Stimulated activated CD4-positive, alpha-beta T cell treated with anti-CD3 and anti-CD28 coated beads, Interleukin-2, amount 100 ng/mL, for 4 hours (primary cell): Measurements from ENCODE around the gene NSG2.

ENCODE experiments used
- DNase-seq: peaks from one replicate; pipeline ENCODE4 v3.0.0-alpha.2; 2020; ENCODE audit warnings: low read depth

Gene NSG2

DNA sequence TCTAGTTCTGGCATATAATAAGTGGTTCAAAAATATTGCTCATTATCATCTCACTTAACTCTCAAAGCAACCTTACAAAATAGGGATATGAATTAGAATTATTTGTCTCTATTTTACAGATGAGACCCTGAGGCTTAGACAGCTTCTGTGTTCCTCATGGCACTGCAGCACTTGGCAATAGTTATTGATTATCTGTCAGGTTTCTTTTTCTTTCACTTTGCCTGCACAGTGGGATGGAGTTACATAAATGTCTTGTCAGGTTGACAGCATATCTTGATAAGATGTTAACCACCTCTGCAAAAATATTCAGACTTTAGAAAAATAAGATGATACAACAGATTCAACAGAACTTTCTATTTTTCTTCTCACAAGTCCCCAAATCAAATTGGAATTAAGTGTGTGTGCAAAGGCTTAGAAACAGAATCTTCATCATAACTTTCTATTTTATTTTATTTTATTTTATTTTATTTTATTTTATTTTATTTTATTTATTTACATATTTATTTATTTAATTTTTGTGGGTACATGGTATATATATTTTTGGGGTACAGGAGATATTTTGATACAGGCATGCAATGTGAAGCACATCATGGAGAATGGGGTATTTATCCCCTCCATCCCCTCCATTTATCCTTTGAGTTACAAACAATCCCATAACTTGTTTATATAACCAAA lies 17.7 kb downstream of the NSG2 start:
- DNase-seq, result no peak

DNA sequence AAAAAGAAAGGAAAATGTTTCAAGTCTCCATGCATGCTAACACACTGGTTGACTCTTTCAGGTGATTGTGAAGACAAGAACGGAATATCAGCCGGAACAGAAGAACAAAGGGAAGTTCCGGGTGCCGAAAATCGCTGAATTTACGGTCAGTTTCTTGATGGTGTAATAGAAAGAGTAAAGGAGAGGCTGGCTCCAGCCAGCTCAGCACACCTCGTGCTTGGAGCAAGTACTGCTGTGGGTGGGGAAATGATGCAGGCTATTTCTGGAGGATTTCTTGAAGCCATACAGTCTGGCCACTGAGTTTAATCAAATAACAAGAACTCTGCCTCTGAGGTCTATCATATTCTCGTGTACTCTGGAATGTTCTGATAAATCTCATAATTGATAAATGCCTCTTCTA lies 18.7 kb downstream of the NSG2 start:
- no peak for DNase-seq

DNA sequence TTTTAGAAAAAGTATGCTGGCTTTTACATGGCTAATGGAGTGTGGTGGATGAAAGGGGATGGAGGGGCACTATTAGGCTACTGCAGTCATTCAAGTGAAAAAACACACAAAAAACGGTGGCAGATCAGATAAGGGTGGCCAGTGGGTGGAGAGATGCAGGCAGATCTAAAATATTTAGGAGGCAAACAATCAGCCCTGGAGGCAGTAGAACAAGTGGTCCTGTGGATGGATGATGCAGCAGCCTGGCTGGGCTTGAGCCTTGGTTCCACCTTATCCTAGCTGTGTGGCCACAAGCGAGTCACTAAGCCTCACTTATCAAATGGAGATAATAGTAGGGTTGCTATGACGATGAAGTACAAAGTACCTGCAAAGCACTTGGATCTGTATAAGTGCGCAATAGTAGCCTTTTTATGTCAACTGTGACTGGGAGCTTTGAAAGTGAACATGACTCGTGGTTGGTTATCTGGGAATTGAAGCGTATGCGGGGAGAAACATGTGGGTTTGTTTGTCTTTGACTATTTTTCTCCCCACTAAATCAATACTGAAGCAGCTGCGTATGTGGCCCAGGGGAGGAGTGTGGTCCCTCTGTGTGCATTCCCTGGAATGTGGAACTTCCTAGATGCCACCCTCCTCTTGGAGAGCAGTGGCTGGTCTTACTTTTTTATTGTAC lies 20.2 kb downstream of the NSG2 start:
- DNase-seq, result no peak

DNA sequence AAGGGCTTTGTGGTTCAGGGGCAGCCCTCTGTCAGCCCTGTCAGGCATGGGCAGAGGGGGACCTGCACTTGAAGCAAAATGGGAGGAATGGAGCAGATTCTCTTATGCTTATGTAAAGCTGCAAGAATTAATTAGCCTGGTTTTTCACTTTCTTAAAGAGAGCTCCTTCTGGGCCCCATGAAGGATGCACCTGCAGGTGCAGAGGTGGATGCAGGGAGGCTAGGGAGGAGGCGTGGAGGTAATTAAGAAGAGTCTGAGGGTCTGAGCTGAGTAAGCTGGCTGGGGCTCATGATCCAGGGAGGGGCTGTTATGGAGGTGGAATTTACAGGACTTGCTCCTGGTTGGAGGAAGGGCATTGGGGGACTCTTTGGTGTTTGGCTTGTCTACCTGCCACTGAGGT lies 22.0 kb downstream of the NSG2 start:
- DNase-seq, result no peak

DNA sequence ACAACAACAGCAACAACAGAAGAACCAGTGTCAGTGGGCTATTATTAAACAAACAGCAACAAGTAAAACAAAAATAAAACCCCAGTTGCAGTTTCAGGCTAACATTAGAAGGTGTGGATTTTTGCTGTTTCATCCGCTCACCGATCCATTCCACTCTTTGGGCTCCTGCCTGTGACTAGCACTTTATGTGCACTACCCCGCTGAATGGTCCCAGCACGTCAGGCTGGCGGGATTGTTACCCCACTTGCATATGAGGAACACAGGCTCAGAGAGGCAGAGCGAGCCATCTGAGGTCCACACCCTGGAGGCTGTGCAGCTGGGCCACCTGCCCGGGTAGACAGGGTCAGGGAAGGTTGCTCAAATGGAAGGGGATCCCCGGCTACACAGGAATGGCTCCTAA lies 26.0 kb downstream of the NSG2 start:
- no peak for DNase-seq

DNA sequence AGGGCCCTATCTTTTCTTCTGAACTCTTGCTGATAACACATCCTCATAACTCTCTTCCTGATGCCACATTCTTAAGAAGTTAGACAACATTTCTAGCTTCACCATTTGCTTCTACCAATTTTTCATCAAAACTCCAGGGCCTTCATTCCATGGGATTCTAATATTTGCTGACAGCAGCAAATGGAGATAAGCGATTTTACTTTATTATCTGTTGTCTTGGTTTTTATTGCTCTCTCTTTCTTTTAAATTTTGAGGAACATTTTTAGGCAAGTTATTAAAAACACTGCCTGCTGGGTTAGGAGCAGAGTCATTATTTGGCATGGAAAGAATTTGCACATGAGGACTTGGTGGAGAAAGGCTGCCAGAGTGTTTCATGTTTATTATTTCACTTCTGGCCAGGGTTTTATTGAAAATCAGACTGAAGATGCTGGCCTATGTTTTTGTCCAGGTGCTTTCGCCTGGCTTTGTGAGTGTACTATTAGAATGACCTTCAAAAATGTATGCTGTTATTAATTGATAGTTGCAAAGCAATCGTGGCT lies 27.7 kb downstream of the NSG2 start:
- DNase-seq, result no peak

DNA sequence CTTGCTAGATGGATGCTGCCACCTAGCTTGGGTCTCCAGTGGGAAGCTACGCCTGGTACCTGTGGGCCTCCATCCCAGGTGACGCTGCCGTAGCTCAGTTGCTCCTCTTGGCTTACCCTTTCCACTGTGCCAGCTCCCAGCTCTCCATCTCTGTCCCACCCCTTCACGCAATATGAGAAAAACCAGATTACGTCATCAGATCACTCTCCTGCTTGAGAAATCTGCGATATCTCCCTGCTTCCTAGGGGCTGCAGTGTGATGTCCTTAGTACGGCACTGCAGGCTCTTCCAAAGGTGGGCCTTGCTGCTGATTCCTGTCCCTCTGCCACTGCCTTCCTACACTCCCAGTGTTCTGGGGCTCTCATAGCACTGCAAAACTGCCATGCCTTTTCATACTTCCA lies 28.9 kb downstream of the NSG2 start:
- DNase-seq, result no peak

DNA sequence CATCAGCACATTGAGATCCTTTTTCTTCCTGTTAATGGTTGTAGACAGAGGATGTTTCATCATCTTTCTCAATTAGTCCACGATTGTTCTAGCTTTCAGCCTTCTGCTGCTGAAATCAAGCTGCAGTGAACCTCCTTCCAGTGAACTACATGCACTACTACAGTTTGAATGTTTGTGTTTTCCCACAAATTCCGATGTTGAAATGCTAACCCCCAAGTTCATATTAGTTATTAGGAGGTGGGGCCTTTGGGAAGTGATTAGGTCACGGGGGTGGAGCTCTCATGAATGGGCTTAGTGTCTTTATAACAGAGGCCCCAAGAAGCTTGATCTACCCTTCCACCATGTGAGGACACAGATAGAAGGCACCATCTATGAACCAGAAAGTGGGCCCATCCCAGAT lies 32.9 kb downstream of the NSG2 start:
- no peak for DNase-seq

DNA sequence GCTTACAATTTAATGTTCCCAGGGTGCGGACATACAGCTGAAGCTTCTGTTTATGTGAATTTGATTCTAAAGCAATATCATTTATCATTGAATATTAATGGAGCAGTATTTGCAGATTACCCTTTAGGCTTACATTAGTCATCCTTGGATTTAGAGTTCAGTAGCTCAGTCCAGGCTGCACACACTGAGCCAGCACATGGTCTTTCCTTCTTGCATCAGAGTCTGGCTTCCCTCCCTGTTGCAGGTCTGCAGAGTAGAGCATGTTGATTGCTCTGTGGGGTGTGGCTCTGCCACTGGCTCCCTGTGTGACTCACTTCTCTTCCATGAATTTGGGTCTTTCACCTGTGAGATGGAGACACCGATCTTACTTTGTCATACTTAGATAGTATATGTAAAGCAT lies 36.8 kb downstream of the NSG2 start:
- no peak for DNase-seq

DNA sequence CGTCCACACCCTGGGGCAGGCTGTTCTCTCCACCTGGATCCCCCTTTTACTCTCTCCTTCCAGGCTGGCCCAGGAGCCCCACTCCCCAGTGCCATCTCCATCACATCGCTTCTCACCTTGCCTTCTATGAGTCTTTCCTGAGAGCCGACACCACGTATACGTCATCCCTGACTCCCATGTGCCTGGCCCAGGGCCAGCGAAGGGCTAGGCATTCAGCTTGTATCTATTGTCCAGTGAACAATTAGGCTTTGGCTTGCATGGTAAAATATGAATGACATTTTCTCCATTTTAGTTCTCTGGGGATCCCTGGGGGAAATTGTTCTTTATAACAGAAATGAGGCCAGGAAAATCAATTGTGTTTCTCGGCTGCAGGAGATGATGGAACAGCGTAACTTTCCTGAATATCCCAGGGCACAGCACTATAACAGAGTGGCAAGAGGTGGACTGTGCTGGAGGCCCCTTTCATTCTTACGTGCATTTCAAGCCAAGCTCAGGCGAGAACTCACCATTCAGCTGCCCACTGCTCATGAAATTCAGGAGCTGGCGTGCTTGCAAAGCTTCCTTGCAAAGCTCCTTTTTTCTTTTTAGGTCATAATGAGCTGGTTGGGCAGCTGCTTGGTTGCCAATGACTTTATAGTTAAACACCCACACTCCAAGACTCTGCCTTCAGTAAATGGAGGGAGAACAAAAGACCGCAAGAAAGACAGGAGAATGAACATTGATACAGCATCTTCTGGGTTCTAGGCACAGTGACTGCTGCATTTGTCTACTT lies 37.7 kb downstream of the NSG2 start:
- no peak for DNase-seq

DNA sequence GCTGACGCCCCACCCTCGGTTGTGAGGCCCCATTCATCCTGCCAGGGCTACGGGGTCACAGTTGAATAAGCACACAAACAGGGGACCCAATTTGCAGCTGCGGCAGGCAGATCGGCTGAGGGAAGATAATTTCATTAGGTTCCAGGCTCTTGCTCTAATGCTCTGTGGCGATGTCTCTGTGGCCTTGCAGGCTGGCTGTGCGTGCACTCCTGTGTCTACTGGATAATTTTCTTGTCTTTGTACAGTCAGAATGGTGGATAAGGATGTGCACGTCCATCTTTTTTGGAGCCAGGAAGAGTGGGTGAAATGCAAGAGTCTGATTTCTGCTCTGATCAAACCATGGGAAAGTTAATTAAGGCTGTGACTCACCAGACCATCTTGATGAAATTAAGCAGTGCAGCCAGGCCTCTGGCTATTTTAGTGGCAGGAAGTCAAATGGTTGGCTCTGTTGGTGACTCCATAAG lies 39.2 kb downstream of the NSG2 start:
- no peak for DNase-seq

DNA sequence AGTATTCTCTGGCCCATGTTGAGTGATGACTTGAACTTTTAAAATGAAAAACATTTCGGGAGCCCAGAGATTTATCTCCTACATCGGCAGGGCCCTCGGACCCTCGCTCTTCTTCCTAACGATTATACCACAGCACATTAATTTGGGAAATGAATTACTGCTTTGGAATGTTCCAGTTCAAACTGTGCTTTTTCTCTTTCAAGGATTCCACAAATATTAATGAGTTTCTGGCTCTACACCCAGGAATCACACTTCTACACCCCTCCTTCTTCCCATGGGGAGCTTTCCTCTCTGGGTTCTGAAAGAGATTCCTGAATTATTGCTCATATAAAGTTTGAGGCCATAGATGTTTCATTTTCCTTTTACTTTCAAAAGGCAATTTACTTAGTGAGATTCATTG lies 41.2 kb downstream of the NSG2 start:
- no peak for DNase-seq

DNA sequence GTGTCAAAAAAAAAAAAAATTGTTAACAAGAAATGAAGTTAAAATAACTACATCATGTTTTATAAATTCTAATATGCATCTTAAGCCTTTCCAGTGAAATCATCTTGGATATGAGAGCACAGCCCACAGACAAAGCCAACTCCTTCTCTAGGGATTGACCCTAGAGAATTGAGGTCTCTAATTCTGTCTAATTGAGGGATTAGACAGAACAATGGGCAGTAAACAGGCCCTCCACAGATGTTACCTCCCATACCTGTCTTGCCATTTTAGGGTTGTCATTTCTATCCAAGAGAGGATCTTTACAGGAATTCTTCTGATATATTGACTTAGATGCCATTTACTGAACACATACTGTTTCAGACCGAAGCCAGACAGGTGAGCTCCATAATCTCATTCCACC lies 42.3 kb downstream of the NSG2 start:
- no peak for DNase-seq

DNA sequence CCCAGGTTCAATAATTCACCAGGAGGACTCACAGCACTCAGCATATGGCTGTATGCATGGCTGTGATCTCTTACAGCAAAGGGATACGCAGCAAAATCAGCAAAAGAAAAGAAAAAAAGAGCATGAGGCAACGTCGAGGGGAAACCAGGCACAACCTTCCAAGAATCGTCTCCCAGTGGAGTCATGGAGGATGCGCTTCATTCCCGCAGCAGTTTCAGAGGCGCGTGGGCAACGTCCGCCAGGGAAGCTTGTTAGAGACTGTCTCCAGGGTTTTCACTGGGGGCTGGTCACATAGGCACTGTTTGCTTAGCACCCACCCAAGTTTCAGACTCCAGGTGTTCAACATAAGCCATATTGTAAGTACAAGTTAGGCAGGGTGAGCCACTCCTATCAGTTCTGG lies 44.6 kb downstream of the NSG2 start:
- no peak for DNase-seq

DNA sequence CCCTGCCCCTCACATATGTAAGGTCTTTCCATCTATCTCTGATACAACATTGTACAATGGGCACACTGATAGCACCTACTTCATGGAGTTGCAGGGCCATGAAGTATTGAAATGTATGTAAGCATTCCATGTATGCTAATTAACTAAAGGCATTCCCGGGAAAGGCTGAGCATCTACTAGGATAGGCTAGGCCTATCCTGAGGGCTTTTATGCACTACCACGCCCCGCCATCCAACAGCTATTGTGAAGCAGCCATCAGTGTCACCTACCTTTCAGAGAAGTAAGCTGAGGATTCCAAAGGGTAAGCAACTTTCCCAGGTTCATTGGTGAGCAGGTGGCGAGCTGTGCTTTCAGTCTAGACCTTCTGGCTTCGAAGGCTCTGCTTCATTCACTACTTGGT lies 47.6 kb downstream of the NSG2 start:
- DNase-seq, result no peak

DNA sequence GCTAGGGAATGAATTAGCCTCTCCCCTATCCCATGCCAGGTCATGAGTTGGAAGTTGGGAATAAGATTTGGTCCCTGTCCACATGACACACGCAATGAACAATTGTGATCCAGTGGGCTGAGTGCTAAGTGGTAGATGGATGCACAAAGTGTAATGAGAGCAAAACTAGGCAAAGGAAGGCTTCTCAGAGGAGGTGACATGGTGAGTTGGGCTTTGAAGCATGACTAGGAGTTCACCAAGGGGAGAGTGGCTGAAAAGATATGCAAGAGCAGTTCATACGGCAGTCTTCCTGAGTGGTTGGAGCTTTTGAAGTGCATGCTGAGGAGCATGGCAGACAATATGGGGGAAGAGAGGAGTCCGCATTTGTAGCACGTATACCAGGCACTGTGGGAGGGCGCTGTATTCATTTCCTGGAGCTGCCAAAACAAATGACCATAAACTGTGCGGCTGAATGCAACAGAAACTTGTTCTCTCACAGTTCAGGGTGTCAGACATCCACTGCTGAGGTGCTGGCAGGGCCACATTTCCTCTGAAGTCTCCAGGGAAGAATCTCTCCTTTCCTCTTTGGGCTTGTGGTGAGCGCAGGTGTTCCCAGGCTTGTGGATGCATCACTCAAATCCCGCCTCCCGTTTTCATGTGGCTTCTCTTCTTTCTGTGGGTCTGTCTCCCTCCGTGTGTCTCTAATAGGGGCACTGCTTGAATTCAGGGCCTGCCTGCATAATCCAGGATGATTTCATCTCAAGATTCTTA lies 49.5 kb downstream of the NSG2 start:
- no peak for DNase-seq

DNA sequence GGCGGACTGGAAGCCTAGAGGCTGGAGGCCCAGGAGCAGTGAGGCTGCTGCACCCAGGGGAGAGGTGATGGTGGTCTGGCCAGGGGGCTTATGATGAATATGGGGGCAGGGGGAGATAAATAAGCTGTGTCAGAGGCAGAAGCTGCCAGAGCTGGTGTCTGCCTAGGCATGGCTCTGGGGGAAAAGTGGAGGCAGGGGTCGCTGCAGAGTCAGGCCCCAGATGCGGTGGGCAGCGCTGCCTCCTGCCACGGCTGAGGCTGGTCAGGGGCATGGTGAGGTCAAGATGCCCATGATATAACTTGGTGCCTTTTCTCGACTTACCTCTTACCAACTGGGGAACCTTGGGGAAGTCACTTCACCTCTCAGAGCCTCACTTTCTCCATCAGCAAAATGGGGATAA lies 51.1 kb downstream of the NSG2 start:
- no peak for DNase-seq

DNA sequence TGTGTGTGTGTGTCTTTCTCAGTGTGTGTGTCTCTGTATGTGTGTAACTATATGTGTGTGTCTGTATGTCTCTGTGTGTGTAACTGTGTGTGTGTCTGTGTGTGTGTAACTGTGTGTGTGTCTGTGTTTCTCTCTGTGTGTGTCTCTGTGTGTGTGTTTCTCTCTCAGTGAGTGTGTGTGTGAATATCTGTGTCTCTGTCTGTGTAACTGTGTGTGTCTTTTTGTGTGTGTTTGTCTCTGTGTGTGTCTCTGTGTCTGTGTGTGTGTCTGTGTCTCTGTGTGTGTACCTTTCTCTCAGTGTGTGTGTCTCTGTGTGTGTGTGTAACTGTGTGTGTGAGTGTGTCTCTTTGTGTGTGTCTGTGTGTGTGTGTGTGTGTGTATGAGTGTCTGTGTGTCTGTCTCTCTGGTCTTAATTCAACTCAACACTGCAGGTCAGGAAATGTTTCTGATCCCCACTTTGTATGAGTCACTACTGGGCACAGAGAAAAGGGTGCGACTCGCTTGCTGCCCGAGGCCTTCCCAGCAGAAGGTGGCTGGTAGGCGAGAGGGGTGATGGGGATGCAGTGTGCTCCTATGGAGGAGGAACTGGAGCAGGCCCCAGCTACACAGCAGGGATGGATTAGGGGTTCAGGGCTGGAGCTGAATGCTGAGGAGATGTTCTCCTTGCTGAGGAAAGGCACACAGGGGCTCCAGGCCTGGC lies 52.1 kb downstream of the NSG2 start:
- no peak for DNase-seq

DNA sequence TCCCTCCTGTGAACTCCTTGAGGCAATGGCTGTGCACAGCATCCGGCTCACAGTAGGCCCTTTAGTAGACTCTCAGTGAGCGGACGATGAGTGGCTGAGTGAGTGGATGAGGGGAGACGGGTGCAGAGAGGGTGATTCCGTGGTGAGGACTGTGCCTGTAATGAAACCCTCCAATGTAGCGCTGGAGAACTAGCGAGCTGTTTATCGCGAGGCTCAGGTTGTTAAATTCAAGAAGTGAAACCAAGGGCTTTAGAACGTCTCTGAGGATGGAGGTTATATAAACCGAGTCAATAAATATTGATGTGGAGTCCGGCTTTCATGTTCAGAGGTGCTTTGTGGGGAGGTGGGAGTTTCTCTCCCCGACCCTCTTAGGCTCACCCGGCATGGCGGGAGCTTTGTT lies 53.2 kb downstream of the NSG2 start:
- DNase-seq, result no peak

DNA sequence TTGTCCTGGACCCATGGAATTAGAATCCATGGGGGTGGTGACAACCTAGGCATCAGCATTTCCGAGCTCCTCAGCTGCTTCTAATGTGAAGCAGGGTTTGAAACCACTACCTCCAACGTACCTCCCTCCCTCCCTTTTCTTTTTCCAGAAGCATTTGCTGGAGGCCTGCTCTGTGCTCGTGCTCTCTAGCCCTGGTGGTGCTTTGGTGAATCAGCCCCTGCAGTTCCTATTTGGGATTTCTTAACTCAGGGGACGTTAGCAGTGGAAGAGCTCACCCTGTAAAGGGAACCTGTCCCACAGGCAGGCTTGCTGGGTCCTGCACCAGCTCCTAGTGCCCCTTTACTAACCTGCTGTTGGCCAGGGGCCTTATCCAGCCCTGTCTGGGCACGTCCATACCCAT lies 55.0 kb downstream of the NSG2 start:
- DNase-seq, result no peak

DNA sequence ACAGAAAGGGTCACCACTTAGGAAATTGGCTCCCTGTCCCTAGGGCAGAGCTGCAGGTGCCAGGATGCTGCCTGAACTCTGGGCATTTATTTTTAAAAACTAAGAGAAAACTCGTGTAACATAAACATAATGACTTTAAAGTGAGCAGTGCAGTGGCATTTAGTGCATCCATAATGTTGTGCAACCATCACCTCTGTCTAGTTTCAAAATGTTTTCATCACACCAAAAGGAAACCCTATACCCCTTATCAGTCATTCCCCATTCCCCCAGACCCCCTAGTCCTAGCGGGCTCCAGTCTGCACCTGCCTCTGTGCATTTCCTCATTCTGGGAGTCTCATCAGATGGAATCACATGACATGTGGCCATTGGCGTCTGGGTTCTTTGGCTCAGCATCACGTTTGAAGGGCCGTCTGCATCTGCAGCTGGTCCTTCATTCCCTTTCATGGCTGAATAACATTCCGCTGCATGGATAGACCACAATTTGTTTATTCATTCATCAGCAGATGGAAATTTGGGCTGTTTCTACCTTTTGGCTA lies 55.8 kb downstream of the NSG2 start:
- no peak for DNase-seq
